SK-N-SH (cell line): ENCODE data around the gene HGS. TPM values are rescaled to one million over a fixed set of nuclear protein-coding genes. Genes with fewer than 3 reads are reported as not detected.

Experiments
- CTCF ChIA-PET: fragments of 300-600, 350-600 bp; formaldehyde crosslinking; extraction: SDS; loops from one replicate; lab custom pipeline; 2021; lab: Yijun Ruan, JAX
- POLR2A ChIA-PET: fragments of 350-600 bp; sonication (Branson Sonifier 250); formaldehyde crosslinking; extraction: SDS; loops from one replicate; lab custom pipeline; 2020; ENCODE audit warnings: antibody characterized with exemption, inconsistent platforms; lab: Yijun Ruan, JAX
- DNase-seq: peaks from one replicate; pipeline ENCODE4 v3.0.0; 2012
- H2AFZ ChIP-seq: fragments of 200-600 bp; sonication (generic); 2 replicates; pipeline ENCODE4 v1.8.1; 2016; ENCODE audit warnings: antibody characterized with exemption, mild to moderate bottlenecking, low read depth
- H3F3A ChIP-seq: fragments of 200-600 bp; sonication (generic); replicated peaks from 2 replicates; pipeline ENCODE3; 2016; ENCODE audit warnings: antibody characterized with exemption, mild to moderate bottlenecking; ENCODE audit not compliant: insufficient read depth
- H3K27ac ChIP-seq, 2 experiments: fragments of 200-500 bp in 1 of 2; fragments of 200-600 bp in 1 of 2; sonication (Bioruptor generic) in 1 of 2; sonication (generic), shearing (Covaris generic) in 1 of 2; 2 replicates each; pipeline versions ENCODE4 v1.5.1 to v1.6.1; 2014 to 2016; ENCODE audit warnings: low read depth in 2 of 2, inconsistent platforms in 1 of 2, low read length in 1 of 2, mild to moderate bottlenecking in 1 of 2, mixed read lengths in 1 of 2
- H3K27me3 ChIP-seq: fragments of 200-600 bp; sonication (generic), shearing (Covaris generic); 2 replicates; pipeline ENCODE4 v1.6.1; 2016; ENCODE audit warnings: mixed run types; ENCODE audit not compliant: insufficient read depth
- H3K36me3 ChIP-seq, 2 experiments: fragments of 200-500 bp in 1 of 2; fragments of 200-600 bp in 1 of 2; sonication (Bioruptor generic) in 1 of 2; sonication (generic) in 1 of 2; replicated peaks in 1 of 2; 2 replicates each; pipeline versions ENCODE3 to v1.5.1; 2014 to 2016; ENCODE audit warnings: low read length in 1 of 2, mild to moderate bottlenecking in 1 of 2; ENCODE audit not compliant: insufficient read depth in 2 of 2, control insufficient read depth in 1 of 2
- H3K4me1 ChIP-seq, 2 experiments: fragments of 200-500 bp in 1 of 2; fragments of 200-600 bp in 1 of 2; sonication (Bioruptor generic) in 1 of 2; sonication (generic), shearing (Covaris generic) in 1 of 2; 2 replicates each; pipeline versions ENCODE4 v1.5.1 to v1.6.1; 2014 to 2016; ENCODE audit warnings: low read depth in 1 of 2, low read length in 1 of 2, mixed run types in 1 of 2; ENCODE audit not compliant: insufficient read depth in 2 of 2, control insufficient read depth in 1 of 2
- H3K4me2 ChIP-seq: fragments of 200-600 bp; sonication (generic), shearing (Covaris generic); 2 replicates; pipeline ENCODE4 v1.6.1; 2017; ENCODE audit warnings: mixed run types
- H3K4me3 ChIP-seq, 2 experiments: fragments of 200-500 bp in 1 of 2; fragments of 200-600 bp in 1 of 2; sonication (Bioruptor generic) in 1 of 2; sonication (generic), shearing (Covaris generic) in 1 of 2; 2 replicates each; pipeline versions ENCODE4 v1.5.1 to v1.8.1; 2014 to 2016; ENCODE audit warnings: low read depth in 2 of 2, inconsistent platforms in 1 of 2, low read length in 1 of 2, mild to moderate bottlenecking in 1 of 2, mixed read lengths in 1 of 2, moderate library complexity in 1 of 2
- H3K79me2 ChIP-seq: fragments of 200-600 bp; sonication (generic); 2 replicates; pipeline ENCODE4 v1.8.1; 2017; ENCODE audit warnings: mild to moderate bottlenecking; ENCODE audit not compliant: insufficient read depth
- H3K9ac ChIP-seq: fragments of 200-600 bp; sonication (generic); 2 replicates; pipeline ENCODE4 v1.6.1; 2017; ENCODE audit warnings: mixed run types
- H3K9me2 ChIP-seq: fragments of 200-600 bp; sonication (generic); 2 replicates; pipeline ENCODE4 v1.6.1; 2017; ENCODE audit warnings: mixed run types
- H3K9me3 ChIP-seq: fragments of 200-600 bp; sonication (generic); 2 replicates; pipeline ENCODE4 v1.6.1; 2017; ENCODE audit warnings: mixed run types, mild to moderate bottlenecking, moderate library complexity
- H4K20me1 ChIP-seq: fragments of 200-600 bp; sonication (generic); 2 replicates; pipeline ENCODE4 v1.6.1; 2017; ENCODE audit warnings: mild to moderate bottlenecking, mixed run types; ENCODE audit not compliant: insufficient read depth
- EP300 ChIP-seq, 2 experiments: IDR thresholded peaks; 2 replicates each; pipeline versions ENCODE4 v1.4.0 to v1.6.1; 2012; ENCODE audit warnings: borderline replicate concordance in 1 of 2, low read depth in 1 of 2, low read length in 1 of 2
- EZH2phosphoT487 ChIP-seq: fragments of 200-600 bp; sonication (generic); IDR thresholded peaks from 2 replicates; pipeline ENCODE4 v1.6.1; 2017; ENCODE audit warnings: low read depth, mixed run types, mild to moderate bottlenecking, antibody characterized with exemption, moderate library complexity, borderline replicate concordance
- FOSL2 ChIP-seq: IDR thresholded peaks from 2 replicates; pipeline ENCODE4 v1.4.0; 2012; ENCODE audit warnings: low read depth, mild to moderate bottlenecking, moderate library complexity, borderline replicate concordance
- FOXJ3 ChIP-seq: sonication (generic); formaldehyde crosslinking; IDR thresholded peaks from 2 replicates; pipeline ENCODE4 v1.5.1; 2020; ENCODE audit warnings: mild to moderate bottlenecking, missing genetic modification reagents
- JUND ChIP-seq: IDR thresholded peaks from 2 replicates; pipeline ENCODE4 v1.4.0; 2012
- NFIC ChIP-seq: IDR thresholded peaks from 2 replicates; pipeline ENCODE4 v1.4.0; 2012; ENCODE audit warnings: borderline replicate concordance
- RCOR1 ChIP-seq: fragments of 150-350 bp; IDR thresholded peaks from 2 replicates; pipeline ENCODE4 v1.6.1; 2017; ENCODE audit warnings: antibody characterized with exemption, low read length
- RXRA ChIP-seq: IDR thresholded peaks from 2 replicates; pipeline ENCODE4 v1.4.0; 2012; ENCODE audit warnings: low read depth, mild to moderate bottlenecking, borderline replicate concordance
- TCF12 ChIP-seq: IDR thresholded peaks from 2 replicates; pipeline ENCODE4 v1.4.0; 2012
- YY1 ChIP-seq: IDR thresholded peaks from 2 replicates; pipeline ENCODE4 v1.4.0; 2012; ENCODE audit warnings: low read depth, mild to moderate bottlenecking
- WGBS: methylation state at CpG from one replicate; pipeline ENCODE4 v1.1.6; 2017; ENCODE audit warnings: low lambda C conversion rate; 5-methylcytosine and 5-hydroxymethylcytosine counted together
- polyA plus RNA-seq, 3 experiments: library from polyadenylated mRNA; depleted of rRNA; stranded (reverse); fragments of >200 nt; gene quantifications; 2 replicates each; pipeline ENCODE4 v1.2.3, GENCODE V29; 2012
- TF ChIP-seq, protein P1 (sequence below): IDR thresholded peaks from 2 replicates; pipeline ENCODE4 v1.4.0; 2012; ENCODE audit warnings: low read depth, borderline replicate concordance
- TF ChIP-seq, protein P2 (sequence below): IDR thresholded peaks from 2 replicates; pipeline ENCODE4 v1.6.1; 2012; ENCODE audit warnings: mild to moderate bottlenecking, low read depth, low read length, moderate library complexity

The HGS gene
- polyA plus RNA-seq, 1 of the 3 experiments (the other 2 are of a cell fraction): 192 TPM

DNA sequence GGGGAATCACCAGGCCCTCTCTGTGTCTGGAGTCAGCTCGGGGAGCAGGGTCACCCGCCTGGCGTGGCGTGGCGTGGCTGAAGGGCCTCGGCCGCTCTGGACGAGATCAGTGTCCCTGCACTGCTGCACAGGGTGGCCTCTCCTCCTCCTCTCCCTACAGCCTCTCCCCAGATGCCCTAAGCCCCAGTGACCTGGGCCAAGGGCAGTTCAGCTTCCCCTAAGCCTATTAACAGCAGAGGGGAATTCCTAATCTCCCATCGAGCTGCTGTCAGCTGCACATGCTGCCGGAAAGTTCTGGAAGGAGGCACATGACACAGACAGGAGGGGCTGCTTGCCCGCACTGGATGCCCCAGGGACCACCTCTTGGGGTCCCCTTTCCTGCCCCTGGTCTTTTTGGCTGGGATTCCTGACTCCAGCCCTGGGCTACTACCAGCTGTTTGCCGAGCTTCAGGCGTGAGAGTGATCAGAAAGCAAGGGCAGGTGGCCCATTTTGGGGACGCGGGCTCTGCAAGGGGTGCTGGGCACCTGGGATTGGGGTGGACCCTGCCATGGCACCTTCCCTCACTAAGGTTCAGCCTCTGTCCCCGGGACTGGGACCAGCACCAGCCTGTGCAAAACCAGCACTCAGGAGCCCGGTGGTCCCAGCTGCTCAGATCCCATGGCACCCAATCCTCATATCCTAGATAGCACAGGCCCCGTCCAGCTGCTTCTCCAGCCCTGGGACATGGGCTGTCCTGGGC, 28.3 kb upstream of the HGS start:
- no peak overlapping the region for H3K27ac ChIP-seq
- no peaks in the 10 kb centered on the region for H4K20me1 ChIP-seq
- peaks cover 3% of the 10 kb centered on the region for H3F3A ChIP-seq
- TF ChIP-seq, protein P1, sequence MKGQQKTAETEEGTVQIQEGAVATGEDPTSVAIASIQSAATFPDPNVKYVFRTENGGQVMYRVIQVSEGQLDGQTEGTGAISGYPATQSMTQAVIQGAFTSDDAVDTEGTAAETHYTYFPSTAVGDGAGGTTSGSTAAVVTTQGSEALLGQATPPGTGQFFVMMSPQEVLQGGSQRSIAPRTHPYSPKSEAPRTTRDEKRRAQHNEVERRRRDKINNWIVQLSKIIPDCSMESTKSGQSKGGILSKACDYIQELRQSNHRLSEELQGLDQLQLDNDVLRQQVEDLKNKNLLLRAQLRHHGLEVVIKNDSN: no peak
- TF ChIP-seq EP300 (IDR thresholded peaks at IDR 0.05; ENCODE audit: borderline replicate concordance in 1 of 2, low read depth in 1 of 2, low read length in 1 of 2) (no peak), NFIC (no peak), FOXJ3 (CRISPR knock-in tag) (no peak), RXRA (no peak), YY1 (no peak), RCOR1 (no peak), JUND (no peak), EZH2phosphoT487 (no peak), FOSL2 (no peak), TCF12 (no peak)
- TF ChIP-seq, protein P2, sequence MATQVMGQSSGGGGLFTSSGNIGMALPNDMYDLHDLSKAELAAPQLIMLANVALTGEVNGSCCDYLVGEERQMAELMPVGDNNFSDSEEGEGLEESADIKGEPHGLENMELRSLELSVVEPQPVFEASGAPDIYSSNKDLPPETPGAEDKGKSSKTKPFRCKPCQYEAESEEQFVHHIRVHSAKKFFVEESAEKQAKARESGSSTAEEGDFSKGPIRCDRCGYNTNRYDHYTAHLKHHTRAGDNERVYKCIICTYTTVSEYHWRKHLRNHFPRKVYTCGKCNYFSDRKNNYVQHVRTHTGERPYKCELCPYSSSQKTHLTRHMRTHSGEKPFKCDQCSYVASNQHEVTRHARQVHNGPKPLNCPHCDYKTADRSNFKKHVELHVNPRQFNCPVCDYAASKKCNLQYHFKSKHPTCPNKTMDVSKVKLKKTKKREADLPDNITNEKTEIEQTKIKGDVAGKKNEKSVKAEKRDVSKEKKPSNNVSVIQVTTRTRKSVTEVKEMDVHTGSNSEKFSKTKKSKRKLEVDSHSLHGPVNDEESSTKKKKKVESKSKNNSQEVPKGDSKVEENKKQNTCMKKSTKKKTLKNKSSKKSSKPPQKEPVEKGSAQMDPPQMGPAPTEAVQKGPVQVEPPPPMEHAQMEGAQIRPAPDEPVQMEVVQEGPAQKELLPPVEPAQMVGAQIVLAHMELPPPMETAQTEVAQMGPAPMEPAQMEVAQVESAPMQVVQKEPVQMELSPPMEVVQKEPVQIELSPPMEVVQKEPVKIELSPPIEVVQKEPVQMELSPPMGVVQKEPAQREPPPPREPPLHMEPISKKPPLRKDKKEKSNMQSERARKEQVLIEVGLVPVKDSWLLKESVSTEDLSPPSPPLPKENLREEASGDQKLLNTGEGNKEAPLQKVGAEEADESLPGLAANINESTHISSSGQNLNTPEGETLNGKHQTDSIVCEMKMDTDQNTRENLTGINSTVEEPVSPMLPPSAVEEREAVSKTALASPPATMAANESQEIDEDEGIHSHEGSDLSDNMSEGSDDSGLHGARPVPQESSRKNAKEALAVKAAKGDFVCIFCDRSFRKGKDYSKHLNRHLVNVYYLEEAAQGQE: no peak
- no peaks in the 10 kb centered on the region for H3K79me2 ChIP-seq
- H3K9ac ChIP-seq: no peak overlapping the region
- no peaks in the 10 kb centered on the region for H3K27me3 ChIP-seq
- ChIA-PET CTCF (interaction anchor here (1.0 to 1.3 kb wide), 3 partner anchors 10 to 14 kb away, joined by 3 to 4 read pairs (median 4); no protein-coding TSS in a partner anchor), POLR2A (interaction anchor here (1.9 kb wide), 1 partner anchor 10 kb away, joined by 7 read pairs; the partner anchor contains the start of genes CCDC137 and OXLD1)
- no peaks in the 10 kb centered on the region for H3K9me2 ChIP-seq
- no peaks in the 10 kb centered on the region for H3K36me3 ChIP-seq
- WGBS: 79% methylated on average over 14 of the region's 18 CpGs
- no peak for DNase-seq
- no peak overlapping the region for H2AFZ ChIP-seq
- H3K9me3 ChIP-seq: no peaks in the 10 kb centered on the region
- H3K4me1 ChIP-seq: peaks cover 6 to 7% of the 10 kb centered on the region in 2 experiments; a peak in 2 of 4 replicates
- no peak overlapping the region for H3K4me3 ChIP-seq
- no peak overlapping the region for H3K4me2 ChIP-seq
